UCSD-AML1 (cell line): Measurements from ENCODE around the gene FCGR2B.
"Not testable (repeated sequence)": the region's sequence is repeated elsewhere in the genome, so short reads cannot be mapped to it uniquely, and the experiment has no call there.

ENCODE experiments used
- DNase-seq: peaks from one replicate; lab custom pipeline; 2025; ENCODE audit not compliant: unreplicated experiment; lab: John Stamatoyannopoulos, UW

FCGR2B gene

DNA sequence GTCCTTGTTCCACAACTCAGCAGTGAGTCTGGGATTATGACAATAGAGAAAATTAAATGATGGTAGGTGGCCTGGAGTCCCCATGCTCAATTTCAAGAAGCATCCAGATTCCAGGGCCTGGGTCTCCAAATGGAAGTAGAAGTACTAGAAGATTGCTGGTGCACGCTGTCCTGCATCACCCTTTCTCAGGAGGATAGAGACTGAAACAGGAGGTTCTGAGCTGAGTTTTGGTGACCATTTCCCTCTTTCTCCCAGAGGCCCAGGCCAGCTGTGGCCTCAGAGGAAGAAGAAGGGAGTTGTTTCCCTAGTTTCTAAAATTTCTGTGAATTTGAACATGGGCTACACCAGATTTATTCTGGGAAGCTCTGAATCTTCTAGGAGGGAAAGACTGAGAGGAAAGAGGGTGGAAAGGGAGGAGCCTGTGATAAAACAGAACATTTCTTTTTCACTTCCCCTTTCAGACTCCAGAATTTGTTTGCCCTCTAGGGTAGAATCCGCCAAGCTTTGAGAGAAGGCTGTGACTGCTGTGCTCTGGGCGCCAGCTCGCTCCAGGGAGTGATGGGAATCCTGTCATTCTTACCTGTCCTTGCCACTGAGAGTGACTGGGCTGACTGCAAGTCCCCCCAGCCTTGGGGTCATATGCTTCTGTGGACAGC, at the start of gene FCGR2B:
FCGR2B (plus strand) TSS at position 460 of the 656 bp plus-strand sequence; CDS start at position 559, 99 bp downstream.
- DNase-seq: not testable (repeated sequence)

- not testable (repeated sequence) for DNase-seq
Observed at GRCh38 chr1:161616417-161616816, 46.5 kb upstream of the FCGR2B start.

- not testable (repeated sequence) for DNase-seq
Observed at GRCh38 chr1:161618517-161618916, 44.4 kb upstream of the FCGR2B start.

GRCh38 chr1:161620399-161620798, 42.5 kb upstream of the FCGR2B start:
- DNase-seq: not testable (repeated sequence)

GRCh38 chr1:161621181-161622000, 41.6 kb upstream of the FCGR2B start:
- peak; percentile 82 for DNase-seq

GRCh38 chr1:161622054-161622453, 40.9 kb upstream of the FCGR2B start:
- peak; percentile 44 for DNase-seq

GRCh38 chr1:161623401-161624051, 39.4 kb upstream of the FCGR2B start:
- DNase-seq: not testable (repeated sequence)

DNA sequence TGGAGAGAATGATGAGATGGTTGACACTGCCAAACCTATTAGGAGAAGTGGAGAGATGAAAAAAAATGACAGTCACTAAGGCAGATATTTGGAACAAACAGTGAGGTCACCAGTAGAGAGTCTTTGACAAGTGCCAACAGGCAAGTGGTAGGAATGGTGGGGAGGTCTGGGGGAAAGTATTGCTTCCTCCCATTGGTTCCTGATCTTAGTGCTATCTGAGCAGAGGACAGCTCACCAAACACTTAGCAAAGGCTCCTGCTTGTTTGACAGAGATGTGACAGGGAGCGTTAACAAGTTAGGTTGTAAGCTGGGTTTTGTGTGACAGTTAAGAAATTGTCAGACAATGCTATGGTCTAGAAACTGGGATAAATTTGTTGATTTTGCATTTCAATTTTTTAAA, 38.3 kb upstream of the FCGR2B start:
- DNase-seq: not testable (repeated sequence)

- not testable (repeated sequence) for DNase-seq
Observed at GRCh38 chr1:161626445-161627146, 36.3 kb upstream of the FCGR2B start.

DNA sequence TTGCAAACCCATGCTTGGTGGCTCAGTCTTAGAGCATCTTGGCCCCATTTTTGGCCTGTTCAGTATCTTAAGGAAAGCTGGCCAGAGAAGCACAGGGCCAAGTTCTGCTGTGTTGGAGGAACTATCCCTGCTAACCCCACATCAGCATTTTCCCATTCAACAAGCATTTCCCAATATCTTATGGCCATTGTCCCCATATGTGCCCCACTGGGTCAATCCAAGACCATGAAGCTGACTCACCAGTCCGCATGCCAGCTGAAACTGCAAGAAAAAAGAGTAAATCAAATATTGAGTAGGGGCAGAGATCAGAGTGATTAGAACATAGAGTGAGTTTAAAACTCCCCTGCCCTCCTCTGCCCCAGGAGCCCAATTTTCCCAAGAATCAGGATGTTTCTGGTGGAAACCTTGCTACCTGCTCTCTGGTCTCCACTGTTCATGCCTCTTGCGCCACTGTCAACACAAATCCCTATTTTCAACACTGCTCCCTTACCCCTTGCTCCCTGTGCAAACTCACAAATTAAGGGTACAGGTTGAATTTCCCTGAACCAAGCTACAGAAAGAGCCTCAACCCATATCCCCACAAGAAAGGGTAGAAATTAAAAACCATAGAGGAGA, 32.7 kb upstream of the FCGR2B start:
- not testable (repeated sequence) for DNase-seq

- no peak for DNase-seq
Observed at GRCh38 chr1:161631076-161631475, 31.9 kb upstream of the FCGR2B start, which contains the start of gene FCGR3B. TSS of gene FCGR3B (minus strand) at chr1:161631176. CDS start at chr1:161631094, 82 bp downstream.

DNA sequence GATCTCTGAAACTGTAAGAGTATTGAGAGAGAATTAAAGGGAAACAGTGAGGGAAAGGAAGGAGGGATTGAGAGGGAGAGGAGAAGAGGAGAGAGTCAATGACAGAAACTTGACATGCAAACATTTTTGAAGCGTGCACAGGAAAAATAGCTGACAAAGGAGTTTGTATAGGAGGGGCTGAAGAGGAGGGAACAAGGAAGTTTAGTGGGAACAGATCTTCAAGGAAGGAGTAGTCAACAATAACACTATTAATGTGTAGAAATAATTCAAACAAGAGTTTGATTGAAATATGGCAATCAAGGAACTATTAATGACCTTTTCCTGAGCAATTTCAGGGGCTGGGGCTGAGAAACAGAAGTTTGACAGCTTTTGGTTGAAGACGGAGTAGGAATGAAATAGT, 27.9 kb upstream of the FCGR2B start:
- not testable (repeated sequence) for DNase-seq

GRCh38 chr1:161636189-161636782, 26.7 kb upstream of the FCGR2B start:
- not testable (repeated sequence) for DNase-seq

- not testable (repeated sequence) for DNase-seq
Observed at GRCh38 chr1:161636976-161637375, 26.0 kb upstream of the FCGR2B start.

- not testable (repeated sequence) for DNase-seq
Observed at GRCh38 chr1:161638251-161638993, 24.5 kb upstream of the FCGR2B start.

GRCh38 chr1:161639203-161639602, 23.7 kb upstream of the FCGR2B start:
- DNase-seq: not testable (repeated sequence)

DNA sequence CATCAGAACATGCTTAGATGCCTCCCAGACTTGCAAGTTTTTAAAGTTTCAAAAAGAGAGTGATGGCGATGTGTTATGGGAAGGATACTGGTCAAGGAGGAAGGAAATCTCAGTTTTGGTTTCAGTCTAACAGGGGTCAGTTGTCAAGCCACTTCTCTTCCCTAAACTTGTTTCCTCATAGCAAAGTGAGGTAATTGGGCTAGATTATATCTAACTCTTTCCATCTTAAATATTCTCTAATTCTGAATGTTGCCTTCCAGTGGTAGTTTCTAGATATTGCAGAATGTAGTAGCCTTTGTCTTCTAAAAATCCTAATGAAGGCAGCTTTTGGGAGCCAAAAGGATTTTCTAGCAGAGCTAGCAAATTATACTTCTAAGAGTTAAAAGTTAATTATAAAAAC, 20.2 kb upstream of the FCGR2B start:
- DNase-seq: not testable (repeated sequence)

GRCh38 chr1:161643481-161644208, 19.3 kb upstream of the FCGR2B start:
- not testable (repeated sequence) for DNase-seq

DNA sequence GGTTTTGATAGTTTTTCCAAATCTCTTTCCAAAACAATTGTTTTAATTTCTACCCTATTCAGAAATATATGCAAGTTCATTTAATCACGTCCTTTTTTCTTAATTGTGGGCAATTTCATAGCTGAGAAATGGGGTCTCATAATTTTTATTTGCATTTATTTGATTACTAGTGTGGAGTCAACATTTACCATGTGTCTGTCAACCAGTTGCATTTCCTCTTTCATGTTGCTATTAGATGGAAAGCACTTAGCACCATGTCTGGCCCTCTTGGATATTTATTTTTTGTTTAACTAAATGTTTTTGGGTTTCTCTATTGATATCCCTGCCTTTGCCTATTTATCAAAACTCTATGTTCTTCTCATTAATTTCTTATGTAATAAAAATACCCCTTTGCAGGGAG, 18.1 kb upstream of the FCGR2B start:
- DNase-seq: not testable (repeated sequence)
